SU-DHL-6 (cell line): ENCODE data around the gene GAS7.

Source experiments
- EZH2phosphoT487 ChIP-seq: fragments of 200-600 bp; sonication (generic), shearing (Covaris generic); conservative IDR thresholded peaks from 2 replicates; pipeline ENCODE4 v1.6.1; 2018; ENCODE audit warnings: mild to moderate bottlenecking, antibody characterized with exemption, low read length, moderate library complexity, mixed read lengths
- TF ChIP-seq, protein P1 (sequence below): fragments of 200-600 bp; sonication (generic); IDR thresholded peaks from one replicate; pipeline ENCODE4 v1.5.1; 2017; ENCODE audit warnings: antibody characterized with exemption, mild to moderate bottlenecking, low read length, moderate library complexity; ENCODE audit not compliant: insufficient read depth, poor library complexity, severe bottlenecking

DNA sequence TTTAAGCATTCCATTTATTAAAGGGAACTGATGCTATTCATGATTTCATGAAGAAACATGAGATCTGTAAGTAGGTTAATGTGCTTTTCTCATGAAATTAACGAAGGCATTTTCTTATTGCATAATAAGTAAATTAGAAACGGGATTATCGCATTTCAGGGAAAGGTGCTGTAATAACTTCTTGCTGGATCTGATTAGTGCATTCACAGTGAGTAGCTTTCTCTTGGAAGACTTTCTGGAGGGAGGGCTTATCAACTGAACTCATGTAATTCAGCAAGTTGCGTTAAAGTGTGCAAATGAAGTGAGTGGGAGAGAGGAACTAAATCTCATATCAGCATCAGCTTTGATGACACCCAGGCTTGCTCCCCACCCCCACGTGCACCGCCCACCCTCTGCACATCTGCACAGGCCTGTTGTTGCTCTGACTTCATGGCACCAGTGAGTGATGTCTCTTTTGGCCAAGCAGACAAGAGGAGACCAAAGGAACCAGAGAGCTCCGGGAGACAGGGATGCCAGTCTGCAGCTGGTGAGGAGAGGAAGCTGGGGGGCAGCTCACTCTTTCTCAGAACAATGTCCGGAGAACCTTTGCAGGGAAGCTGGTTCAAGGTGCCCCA, 26.3 kb upstream of the GAS7 start:
- TF ChIP-seq, protein P1, sequence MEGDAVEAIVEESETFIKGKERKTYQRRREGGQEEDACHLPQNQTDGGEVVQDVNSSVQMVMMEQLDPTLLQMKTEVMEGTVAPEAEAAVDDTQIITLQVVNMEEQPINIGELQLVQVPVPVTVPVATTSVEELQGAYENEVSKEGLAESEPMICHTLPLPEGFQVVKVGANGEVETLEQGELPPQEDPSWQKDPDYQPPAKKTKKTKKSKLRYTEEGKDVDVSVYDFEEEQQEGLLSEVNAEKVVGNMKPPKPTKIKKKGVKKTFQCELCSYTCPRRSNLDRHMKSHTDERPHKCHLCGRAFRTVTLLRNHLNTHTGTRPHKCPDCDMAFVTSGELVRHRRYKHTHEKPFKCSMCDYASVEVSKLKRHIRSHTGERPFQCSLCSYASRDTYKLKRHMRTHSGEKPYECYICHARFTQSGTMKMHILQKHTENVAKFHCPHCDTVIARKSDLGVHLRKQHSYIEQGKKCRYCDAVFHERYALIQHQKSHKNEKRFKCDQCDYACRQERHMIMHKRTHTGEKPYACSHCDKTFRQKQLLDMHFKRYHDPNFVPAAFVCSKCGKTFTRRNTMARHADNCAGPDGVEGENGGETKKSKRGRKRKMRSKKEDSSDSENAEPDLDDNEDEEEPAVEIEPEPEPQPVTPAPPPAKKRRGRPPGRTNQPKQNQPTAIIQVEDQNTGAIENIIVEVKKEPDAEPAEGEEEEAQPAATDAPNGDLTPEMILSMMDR: no peak
- TF ChIP-seq EZH2phosphoT487: no peak
